Astrocyte of the hippocampus (primary cell): ENCODE measurements around the gene SLC52A1.
A peak's percentile ranks its signal among the peaks of the same experiment; 100 is the strongest.
"Not testable (repeated sequence)": the region's sequence is repeated elsewhere in the genome, so short reads cannot be mapped to it uniquely, and the experiment has no call there.

Source experiments
- DNase-seq: peaks from one replicate; pipeline ENCODE4 v3.0.0; 2011; ENCODE audit warnings: low read depth, low spot score

Gene SLC52A1

DNA sequence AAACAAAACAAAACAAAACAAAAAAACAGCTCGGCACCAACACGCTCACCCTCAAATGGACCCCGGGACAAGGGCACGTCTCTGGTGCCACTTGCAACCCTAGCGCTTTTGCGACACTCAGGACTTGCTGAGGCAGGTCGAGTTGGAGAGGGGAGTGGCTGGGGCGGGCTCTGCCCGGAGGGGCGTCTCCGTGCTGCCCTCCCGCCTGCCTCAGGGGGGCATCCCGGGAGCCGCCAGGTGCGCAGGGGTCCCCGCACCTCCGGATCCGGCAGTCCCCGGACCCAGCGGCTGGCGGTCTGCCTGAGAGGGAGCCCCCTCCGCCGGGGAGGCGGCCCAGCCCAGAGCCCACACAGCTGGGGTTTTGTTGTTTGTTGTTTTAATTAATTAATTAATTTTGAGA is at the start of gene SLC52A1:
SLC52A1 (minus strand) TSS at position 112 of the 400 bp plus-strand sequence. CDS start 820 bp downstream, outside the sequence.
- no peak for DNase-seq

DNA sequence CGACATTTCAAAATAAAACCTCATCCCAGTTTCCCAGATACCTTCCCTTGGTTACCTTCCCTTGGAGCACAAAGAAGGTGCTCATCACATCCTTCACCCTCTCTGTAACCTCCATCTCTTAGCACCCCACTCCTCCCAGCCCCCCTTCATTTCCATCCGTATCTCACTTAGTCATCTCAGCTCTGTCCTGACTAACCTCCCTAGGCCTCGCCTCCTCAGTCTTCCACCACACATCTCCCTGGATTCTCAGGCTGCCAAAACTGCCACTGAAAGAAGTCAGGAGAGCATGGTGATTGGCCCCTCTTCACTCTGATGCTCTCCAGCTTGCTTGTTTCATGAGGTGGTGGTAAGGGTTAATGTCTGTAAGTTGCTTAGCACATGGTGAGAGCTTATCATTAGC is 45.4 kb upstream of the SLC52A1 start:
- no peak for DNase-seq

DNA sequence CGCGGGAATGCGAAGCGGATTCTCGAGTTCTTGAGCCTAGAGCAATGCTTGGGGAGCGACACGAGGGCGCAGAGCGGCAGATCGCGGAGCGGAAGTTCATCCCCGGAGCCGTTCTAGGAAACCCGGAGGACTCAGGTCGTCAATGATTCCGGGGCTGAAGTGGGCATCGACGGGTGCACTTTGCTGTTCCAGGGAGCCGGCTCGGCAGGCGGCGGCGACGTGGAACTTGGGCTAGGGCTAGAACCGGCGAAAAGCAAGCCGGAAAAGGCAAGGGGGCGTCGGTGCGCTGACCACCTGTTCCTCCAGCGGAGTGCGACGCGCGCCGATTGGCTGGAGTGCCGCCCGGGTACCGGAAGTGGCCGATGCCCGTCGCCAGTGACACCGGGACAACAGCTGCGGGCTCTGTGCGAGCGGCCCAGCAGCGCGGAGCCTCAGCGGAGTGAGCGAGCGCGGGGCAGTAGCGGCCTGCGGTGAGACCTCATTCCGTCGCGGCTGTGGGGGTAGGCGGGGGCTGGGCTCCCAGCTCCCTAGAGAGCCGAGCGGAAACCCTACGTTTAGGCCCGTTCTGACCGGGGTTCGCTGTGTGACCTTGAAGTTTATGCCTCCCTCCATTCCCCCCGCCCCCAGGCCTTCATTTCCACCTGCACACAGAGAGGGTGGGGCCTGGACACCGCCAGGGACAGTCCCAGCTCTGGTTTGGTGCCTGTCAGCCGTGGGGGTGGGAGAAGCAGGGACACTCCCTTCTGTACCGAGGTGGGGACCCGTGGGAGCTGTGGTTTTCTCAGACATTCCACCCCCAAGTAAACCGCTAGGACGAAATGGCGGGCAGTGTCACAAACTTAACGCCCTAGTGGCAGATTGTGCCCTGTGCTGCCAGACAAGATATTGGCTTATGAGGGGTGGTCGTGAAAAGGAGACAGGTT is 43.1 kb upstream of the SLC52A1 start, which contains the start of gene ZFP3:
ZFP3 (plus strand) TSS at position 362 of the 923 bp plus-strand sequence. CDS start 13,038 bp downstream, outside the sequence.
- peak; percentile 89 for DNase-seq

DNA sequence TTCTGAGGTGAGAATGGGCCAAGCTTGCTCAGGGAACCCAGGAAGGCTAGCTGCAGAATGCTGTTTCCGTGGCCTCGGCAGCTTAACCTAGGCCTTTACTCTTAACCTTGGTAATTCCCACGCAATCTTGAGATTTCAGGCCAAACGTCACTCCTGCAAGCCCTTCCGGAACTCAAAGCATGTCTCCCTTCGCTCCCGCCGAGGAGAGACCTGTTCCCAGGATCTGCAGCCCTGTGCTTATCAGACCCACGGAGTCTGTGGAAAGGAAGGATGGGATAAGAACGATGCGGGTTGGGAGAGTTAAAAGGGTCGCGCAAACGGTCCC is 42.5 kb upstream of the SLC52A1 start:
- DNase-seq: no peak

DNA sequence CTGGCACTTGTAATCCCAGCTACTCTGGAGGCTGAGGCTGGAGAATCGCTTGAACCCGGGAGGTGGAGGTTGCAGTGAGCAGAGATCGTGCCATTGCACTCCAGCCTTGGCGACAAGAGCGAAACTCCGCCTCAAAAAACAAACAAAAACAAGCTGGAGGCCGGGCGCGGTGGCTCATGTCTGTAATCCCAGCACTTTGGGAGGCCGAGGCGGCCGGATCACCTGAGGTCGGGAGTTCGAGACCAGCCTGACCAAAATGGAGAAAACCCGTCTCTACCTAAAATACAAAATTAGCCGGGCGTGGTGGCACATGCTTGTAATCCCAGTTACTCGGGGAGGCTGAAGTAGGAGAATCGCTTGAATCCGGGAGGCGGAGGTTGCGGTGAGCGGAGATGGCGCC is 42.0 kb upstream of the SLC52A1 start:
- not testable (repeated sequence) for DNase-seq

DNA sequence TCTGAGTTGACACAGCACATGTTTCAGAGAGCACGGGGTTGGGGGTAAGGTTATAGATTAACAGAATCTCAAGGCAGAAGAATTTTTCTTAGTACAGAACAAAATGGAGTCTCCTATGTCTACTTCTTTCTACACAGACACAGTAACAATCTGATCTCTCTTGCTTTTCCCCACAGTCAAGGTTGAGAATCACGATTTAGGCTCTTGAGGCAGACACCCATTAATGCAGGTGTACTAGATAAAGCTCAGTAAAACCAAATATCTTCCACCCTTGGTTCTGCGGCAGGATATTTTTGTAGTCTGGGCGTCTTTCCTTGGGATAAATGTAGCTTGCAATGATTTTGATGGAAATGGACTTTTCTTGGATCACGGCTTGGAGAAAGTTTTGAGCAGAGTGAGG is 40.2 kb upstream of the SLC52A1 start:
- not testable (repeated sequence) for DNase-seq

DNA sequence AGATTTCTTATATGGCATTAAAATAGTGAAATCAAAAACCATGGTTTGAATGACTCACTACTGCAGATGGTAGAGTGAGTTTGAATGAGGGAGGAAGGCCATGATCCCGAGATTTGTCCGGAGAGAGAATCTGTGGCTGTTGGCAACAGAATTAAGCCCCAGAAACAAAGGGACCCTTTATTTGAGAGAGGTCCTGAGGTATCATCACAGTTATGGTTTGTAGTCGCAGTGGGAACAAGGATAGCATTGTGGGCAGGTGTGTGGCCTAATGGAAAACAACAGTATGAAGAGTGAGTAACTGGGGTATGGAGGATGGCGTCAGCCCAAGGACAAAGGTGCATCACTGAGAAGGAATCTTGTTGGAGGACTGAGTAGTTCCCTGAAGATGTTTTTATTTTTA is 34.5 kb upstream of the SLC52A1 start:
- DNase-seq: no peak

DNA sequence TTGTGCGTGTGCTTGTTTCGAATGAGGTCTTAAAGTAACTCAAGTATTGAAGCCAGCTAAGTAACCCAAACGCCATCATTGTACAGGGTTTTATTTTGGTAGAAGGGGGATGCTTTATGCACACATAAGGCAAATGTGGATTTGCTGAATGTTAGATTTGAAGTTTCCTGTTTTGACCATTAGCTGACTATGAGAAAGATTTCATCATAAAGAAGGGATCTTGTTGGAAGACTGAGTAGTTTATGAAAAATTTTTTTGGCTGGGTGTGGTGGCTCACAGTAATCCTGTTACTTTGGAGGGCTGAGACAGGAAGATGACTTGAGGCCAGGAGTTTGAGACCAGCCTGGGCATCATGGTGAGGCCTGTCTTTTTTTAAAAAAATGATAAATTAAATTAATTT is 33.0 kb upstream of the SLC52A1 start:
- no peak for DNase-seq

DNA sequence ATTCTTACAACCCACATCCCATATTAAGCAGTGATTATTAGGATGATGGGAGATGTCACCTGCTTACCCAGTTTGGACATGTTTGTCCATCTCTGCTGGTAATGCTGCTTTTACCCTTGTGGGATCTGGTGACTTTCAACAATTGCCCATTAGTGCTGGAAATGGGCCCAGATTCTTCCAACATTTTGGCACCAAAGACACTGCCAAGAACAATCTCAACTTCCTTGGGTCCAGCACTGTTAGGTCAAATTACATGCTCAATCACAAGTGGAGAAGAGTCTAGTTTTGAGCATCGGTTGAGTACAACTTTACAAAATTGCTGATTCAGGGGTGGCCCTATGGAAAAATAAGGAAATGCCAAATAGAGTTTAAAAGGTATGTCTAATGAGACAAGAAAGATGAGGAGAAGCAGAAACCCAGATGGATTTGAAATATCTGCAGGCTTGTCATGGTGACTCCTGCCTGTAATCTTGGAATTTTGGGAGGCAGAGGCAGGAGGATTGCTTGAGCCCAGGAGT is 30.1 kb upstream of the SLC52A1 start:
- peak; percentile 49 for DNase-seq

DNA sequence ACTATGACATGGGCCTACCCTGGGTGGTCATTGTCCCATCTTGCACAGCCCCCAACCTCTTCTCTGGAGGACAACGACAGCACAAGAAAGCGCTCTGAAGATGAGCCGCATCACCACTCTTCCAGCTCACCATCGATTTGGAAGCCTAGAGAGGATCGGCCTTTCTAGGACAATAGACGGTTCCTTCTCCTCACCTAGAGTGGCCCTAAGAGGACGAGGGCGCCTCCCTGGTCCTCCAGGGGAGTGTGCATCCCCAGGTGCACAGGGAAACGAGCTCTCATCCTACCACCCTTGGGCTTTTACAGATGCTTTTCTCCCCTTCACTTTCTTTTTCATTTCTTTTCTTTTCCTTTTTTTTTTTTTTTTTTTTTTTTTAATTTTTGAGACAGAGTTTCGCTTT is 20.3 kb upstream of the SLC52A1 start:
- DNase-seq: no peak

DNA sequence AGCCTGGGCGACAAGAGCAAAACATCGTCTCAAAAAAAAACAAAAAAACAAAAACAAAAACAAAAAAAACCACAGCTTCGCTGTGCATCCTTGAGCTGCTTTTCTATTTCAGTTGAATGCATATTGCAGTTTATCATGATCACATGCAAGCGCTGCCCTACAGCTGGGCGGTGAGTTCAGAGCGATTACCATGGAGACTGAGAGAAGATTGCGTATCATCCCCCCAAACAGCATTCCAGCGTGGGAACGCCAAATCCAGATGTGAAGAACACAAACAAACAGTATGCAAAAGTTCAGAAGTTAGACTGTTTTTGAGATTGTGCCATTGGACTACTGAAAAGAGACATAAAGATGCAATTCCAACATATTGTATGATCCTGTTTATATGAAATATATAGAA is 15.1 kb upstream of the SLC52A1 start:
- DNase-seq: no peak

DNA sequence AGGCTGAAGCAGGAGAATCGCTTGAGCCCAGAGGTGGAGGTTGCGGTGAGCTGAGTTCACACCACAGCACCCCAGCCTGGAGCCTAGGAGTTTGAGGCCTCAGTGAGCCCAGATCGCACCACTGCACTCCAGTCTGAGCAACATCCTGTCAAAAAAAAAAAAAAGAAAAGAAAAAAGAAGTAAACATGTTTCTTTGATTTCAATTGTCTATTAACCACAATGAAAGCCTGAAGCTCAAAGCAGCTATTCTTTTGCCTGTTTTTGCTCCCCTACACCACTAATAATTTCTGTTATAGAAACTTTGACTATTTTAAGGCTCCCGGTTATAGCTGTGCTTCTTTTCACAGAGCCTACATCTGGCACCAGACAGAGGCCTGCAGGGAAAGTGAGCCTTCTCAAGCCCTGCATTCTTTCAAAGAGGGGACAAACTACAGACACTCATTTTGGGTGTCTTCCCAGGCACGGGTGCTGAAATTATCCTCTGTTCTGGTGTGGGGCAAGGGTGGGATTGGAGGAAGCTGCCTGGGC is 14.2 kb upstream of the SLC52A1 start:
- DNase-seq: no peak

DNA sequence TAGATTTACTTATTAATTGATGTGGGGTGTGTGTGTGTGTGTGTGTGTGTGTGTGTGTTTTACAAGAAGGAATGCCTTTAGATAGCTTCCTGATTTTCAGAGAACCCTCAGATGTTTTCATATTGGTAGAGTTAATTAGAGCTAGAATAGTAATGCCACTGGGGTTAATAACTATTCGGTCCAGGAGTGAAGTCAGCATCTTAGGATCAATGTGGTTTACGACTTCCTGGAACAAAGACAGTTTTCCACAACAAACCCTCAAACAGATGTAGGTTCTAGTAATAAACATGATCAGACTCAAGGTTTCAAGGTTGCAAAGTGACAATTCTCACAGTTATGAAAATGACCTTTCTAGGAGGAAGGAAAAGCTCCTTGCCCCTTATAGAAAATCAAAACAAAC is 12.2 kb upstream of the SLC52A1 start:
- DNase-seq: no peak

DNA sequence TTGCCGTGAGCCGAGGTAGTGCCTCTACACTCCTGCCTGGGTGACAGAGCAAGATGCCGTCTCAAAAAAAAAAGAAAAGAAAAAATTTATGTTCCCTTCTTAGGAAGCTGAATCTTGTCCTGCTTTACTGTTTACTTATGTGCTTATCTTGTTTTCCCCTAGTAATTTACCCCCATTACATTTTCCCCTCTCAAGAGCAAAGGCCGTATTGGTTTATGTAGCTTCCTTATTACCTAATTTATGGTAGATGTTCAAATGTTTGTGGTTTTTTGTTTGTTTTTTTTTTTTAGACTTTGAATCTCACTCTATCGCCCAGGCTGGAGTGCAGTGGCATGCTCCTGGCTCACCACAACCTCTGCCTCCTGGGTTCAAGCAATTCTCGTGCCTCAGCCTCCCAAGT is 10.3 kb upstream of the SLC52A1 start:
- DNase-seq: no peak

DNA sequence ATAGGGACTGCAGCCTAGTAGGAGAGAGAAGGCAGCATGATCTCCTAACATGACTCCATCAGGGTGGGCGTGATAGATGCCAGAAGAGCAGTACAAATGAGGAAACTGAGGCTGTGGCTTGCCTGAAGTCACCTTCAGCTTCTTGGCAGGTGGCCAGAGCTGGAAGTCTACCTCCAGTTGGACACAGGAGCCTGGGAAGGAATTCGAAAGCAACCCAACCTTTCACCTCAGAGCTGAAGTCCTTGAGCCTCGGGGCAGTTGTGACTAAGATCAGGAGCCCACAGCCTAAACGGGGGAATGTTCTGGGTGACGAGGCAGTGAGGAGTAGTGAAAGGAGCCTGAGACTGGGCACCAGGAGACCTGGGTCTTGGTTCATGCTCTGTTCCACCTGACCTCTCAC is 9.4 kb upstream of the SLC52A1 start:
- no peak for DNase-seq

DNA sequence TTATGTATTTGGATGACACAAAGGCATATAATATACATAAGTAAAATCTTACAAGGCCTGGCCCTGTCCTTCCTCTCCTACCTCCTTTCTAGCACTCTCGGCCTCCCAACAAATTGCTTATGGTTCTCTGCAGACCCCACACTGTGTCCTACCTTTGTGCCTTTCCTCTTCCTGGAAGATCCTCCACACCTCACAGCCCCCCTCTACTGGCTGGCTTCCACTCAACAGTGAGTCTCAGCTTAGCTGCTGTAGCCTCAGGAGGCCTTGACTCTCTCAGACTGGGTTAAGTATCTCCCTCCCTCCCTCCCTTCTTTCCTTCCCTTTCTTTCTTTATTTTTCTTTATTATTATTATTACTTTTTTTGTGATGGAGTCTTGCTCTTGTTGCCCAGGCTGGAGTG is 8.3 kb upstream of the SLC52A1 start:
- DNase-seq: no peak

DNA sequence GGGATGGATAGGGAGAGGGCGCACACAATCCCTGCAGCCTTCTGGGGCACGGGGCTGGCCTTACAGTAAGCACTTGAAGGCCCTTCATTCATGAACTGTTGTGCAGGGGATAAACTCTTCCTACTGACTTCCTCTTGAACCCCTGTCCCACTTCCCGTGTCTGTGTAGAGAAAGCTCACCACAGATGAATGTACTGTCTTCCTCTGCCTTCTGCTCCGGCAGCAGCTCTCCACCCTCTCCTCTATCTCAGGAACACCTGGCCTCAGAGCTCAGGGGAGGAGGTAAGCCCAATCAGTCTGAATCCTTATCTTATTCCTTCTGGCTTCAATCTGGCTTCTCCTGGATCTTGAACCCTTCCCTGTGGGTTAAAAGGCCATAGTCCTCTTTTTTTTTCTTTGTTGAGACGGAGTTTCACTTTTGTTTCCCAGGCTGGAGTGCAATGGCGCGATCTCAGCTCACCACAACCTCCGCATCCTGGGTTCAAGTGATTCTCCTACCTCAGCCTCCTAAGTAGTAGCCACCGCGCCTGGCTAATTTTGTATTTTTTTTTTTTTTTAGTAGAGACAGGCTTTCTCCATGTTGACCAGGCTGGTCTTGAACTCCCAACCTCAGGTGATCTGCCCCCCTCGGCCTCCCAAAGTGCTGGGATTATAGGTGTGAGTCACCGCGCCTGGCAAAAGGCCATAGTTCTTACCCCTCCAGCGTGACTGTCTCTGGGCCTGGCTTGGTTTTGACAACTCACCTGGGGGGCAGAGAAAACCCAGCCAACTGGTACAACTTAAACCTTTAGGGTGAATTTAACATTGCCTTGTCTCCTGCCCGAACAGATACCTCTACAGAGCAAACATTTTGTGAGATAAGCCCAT is 7.2 kb upstream of the SLC52A1 start:
- DNase-seq: no peak

DNA sequence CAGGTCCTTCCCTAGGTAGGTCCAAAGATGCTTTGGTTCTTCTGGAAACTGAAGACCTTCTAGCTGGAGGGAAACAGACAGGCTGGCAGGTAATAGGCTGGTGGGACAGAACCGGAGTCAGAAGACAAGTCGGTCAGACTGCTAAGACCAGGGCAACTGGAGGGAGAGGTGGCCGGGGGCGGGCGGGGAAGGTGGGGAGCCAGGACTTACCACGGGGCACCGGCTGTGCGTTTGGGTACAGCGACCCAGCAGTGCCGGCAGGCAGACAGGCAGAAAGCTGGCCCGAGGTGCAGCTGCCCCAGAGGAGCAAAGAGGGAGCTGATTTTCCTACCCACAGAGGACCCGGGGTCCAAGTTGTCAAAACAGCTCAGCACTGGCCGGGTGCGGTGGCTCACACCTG is 575 bp downstream of the SLC52A1 start:
- DNase-seq: no peak

DNA sequence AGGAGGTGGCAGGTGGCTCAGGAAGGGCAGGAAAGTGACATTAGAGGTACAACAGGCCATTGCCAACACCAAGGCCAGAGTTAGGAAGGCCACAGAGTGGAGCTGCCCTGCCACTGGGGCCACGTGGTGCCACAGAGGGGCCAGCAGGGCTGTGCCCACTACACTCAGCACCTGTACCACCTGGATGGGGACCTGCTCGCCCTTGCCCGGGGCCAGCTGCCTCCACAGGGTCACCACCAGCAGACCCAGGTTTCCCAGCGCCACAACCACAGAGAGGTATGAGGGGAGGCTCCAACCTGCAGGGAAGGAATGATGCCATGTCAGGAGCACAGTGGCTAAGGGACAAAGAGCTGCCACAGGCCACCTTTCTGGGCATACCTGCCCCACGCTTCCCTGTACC is 1.2 kb downstream of the SLC52A1 start:
- no peak for DNase-seq

DNA sequence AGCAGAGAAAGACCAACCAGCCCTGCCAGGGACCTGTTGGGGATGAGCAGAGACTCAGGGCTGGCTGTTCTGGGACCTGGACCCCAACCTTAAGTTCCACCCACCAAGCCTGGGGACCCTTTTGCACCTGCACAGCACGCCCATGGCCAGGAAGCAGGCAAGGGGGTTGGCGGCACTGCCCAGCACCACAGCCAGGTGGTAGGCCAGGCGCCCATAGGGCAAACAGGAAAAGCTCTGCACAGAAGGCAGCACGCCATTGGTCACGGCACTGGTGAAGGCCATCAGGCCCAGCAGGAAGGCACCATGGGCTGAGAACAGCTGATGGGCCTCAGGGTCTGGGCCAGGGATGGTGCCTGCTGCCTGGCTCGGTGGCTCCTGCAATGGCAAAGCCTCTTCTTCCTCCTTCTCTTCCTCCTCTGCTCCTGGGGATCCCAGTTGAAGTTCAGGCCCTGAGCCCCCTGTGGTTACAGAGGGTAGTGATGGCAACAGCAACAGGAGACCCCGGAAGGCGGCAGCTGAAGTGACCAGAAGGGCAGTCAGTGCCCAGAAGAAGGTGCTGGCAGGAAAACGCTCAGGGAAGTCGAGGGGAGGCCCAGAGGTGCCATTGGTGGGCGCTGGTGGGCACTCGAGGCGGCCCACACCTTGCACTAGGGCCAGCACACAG is 1.7 kb downstream of the SLC52A1 start:
- no peak for DNase-seq

DNA sequence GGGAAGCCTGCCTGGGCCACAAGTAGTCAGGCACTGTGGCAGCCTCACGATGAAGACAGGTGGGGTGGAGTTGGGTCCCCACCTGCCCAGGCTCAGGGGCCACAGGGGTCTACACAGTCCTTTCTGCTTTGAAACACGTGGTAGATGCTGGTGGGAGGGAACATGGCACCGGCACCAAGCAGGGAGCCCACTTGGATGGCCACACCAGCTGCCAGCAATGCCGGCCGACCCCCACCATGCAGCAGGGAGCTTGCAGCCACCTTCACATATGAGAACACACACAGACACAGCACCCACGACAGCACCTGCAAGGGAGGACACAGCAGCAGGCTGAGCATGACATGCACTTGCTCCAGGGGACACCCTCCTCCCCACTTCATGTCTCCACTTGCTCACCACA is 2.4 kb downstream of the SLC52A1 start:
- no peak for DNase-seq
